GM19193 (cell line): ENCODE results near the gene LCLAT1.

Experiments used
- POLR2A ChIP-seq: IDR thresholded peaks from 4 replicates; pipeline ENCODE4 v1.6.1; 2011; ENCODE audit not compliant: insufficient read depth, insufficient read length; ENCODE audit errors: extremely low read depth

Gene LCLAT1

DNA sequence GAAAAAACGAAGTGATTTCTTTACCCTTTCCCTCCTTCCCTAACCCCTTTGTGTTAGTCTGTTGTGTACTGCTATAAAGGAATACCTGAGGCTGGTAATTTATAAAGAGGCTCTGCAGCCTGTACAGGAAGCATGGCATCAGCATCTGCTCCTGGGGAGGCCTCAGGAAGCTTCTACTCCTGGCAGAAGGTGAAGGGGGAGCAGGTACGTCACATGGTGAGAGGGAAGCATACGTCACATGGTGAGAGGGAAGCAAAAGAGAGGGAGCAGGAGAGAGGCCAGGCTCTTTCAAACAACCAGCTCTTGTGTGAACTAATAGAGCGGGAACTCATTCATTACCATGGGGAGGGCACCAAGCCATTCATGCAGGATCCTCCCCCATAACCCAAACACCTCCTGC lies 234.0 kb downstream of the LCLAT1 start:
- no peak for TF ChIP-seq POLR2A

DNA sequence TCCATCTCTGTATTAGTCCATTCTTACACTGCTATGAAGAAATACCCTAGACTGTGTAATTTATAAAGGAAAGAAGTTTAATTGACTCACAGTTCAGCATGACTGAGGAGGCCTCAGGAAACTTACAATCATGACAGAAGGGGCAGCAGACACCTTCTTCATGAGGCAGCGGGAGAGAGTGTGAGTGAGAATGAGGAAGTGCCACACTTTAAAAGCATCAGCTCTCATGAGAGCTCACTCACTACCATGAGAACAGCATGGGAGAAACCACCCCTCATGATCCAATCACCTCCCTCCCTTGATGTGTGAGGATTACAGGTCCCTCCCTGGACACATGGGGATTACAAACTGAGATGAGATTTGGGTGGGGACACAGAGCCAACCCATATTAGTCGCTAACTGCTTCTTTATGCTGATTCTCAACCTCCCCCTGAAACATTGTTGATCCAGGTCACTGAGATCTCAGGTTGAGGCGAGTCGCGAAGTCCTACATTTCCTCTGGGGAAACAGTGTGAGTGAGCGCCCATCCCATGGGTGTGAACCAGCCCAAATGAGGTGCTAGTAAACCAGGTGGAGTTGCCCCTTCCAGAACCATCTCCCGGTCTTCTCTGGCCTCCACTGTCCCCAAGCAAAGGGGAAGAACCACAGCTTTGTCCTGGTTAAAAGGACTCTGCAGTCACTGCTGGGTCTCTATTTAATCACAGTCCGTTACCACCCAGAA lies 236.3 kb downstream of the LCLAT1 start:
- no peak for TF ChIP-seq POLR2A

DNA sequence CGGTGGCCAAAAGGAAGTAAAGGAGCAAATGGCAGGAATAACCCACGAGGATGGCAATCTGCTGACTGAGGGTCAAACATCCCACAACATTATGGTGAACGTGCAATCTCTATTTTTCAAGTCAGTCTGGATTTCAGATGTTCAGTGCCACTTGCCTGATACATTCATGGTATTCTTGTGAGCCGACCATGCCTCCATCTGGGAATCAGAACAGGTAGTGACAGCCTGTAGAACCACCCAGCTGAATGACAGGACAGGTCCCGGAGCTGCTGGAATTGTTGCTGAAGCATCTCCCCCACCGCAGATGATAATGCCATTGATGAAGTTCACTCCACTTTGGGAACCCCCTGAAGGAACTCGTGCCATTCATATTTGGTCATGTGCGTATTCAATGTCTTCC lies 237.0 kb downstream of the LCLAT1 start:
- no peak for TF ChIP-seq POLR2A

DNA sequence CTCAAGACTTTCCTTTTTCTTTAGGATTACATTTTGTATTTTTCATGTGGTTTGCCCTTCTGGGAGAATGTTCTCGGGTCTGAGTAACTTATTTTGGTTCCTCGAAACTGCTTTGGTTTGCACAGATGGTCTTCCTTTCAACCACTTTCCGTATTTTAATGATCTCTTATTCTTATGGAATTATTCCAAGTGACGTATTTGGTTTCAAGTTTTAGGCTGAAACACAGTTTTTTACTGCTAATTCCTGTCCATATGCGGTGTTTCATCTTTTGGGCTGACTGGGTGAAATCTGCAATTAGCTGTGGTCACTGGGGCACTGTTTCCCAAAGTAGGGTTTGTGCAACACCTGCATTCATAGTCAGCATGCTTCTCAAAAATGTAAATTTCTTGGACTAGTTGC lies 237.5 kb downstream of the LCLAT1 start:
- TF ChIP-seq POLR2A = no peak

DNA sequence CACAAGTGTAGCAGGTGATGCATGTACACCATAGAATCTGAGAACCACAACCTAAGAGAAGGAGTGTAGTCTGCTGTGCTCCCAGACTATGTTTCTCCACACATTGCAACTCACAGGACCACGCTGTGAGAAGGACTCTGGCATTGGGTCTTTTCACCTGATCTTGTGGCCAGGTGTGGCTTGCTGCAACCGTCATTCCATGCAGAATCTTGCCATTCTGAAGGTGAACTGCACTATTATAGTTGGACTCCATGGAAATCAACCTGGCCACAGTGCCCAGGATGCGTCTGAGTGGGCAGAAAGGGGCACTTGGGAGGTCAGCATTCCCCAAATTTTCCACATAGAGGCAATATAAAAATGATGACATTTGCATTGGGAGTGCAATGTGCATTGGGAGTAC lies 237.9 kb downstream of the LCLAT1 start:
- TF ChIP-seq POLR2A = no peak

DNA sequence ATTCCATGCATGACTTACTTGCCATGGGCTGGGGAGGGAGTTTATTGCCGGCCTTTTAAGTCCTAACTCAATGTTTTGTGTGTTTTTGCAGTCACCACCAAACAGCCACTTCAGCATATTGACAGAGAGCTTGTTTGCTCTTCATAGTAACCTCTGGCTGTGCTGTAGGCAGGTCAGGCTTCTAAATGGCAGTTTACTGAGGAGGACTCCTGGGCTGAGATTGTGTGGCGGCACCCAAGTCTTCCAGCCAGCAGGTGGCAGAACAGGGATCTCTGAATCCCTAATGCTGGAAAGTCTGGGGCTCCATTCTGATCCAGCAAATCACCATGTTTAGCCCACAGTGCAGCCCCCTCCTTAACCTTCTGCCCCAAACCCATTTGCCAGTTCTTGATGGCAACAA lies 239.0 kb downstream of the LCLAT1 start:
- TF ChIP-seq POLR2A = no peak

DNA sequence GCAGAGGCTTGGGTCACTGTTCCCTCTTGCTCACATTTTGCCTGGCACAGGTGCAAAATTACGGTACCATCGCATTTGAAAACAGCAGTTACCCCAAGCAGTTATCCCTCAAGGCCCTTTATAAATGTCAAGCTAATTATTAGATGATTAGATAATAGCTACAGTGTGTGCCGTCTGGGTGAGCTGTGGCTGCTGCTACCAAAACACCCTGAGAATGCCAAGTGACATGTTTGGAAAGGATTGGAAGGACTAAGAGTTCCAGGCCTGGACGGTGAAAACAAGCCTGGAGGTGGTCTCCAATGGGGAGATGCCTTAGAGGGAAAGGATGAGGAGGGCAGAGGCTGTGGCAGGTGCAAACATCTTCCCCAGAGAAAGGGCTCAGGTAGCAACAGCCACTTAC lies 239.6 kb downstream of the LCLAT1 start:
- no peak for TF ChIP-seq POLR2A

DNA sequence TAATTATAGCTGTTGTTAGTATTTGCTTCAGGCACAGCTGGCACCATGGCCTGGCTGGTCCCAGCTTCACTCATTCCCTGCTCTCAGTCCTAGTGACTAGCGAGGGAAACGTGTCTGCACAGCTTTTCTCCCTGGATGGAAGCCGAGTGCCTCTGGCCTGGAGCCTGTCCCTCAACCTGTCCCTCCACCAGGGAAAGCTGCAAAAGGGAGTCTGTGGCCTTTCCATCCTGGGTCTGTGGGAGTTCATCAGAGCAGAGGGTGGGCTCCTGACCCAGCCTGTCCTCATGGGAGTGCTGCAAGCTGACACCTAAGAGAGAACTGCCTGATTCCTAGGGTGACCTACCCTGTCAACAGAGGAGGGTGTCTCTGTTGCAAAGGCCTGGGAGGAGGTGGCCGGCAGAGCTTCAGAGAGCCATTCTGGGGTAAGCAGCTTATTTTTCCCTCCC lies 241.9 kb downstream of the LCLAT1 start:
- TF ChIP-seq POLR2A = no peak

DNA sequence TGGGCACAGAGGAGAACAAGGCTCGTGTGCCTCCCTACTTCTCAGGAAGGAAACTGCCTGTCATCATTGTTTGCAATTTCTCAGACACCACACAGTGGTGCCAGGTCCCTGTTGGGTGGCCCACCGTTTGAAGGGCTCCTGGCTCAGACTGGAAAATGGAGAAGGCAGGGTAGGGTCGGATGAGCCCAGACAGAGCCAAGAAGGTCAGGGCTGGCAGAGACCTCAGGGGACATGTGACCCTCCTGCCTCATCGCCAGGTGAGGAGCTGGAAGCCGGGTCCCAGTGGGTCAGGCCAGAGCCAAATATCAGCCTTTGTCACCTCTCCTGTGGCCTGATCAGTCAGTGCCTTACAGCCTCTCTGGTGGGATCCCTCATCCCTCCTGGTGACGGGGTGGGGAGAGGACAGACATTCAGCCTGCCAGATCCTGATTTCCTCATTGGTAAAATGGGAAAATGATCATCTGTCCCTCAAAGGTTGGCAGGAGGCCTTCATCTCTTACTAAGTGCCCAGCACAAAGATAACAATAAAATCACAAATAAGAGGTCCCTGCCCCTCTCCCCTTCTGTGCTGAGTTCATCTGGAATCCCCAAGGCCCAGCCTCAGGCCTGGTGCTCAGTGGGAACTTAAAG lies 242.6 kb downstream of the LCLAT1 start:
- no peak for TF ChIP-seq POLR2A

DNA sequence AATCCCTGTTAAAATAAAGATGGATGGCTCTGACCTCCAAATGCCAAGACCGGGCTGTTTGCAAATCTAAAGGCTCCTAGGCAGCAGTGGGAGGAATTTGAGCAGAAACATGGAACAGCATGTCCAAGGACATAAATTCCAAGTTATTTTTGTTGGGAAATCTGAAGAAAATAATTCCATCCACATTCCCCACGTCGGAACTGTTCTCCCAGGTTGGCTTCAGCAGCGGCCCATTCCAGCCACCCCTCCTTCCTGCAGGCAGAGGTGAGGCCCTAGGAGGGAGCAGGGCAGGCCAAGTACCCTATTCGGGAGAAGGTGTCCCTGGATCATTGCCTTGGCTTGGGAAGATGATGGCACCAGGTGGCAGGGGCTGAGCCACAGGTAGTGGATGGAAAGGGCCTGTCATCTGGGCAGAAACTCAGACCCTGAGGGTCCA lies 243.1 kb downstream of the LCLAT1 start:
- no peak for TF ChIP-seq POLR2A

DNA sequence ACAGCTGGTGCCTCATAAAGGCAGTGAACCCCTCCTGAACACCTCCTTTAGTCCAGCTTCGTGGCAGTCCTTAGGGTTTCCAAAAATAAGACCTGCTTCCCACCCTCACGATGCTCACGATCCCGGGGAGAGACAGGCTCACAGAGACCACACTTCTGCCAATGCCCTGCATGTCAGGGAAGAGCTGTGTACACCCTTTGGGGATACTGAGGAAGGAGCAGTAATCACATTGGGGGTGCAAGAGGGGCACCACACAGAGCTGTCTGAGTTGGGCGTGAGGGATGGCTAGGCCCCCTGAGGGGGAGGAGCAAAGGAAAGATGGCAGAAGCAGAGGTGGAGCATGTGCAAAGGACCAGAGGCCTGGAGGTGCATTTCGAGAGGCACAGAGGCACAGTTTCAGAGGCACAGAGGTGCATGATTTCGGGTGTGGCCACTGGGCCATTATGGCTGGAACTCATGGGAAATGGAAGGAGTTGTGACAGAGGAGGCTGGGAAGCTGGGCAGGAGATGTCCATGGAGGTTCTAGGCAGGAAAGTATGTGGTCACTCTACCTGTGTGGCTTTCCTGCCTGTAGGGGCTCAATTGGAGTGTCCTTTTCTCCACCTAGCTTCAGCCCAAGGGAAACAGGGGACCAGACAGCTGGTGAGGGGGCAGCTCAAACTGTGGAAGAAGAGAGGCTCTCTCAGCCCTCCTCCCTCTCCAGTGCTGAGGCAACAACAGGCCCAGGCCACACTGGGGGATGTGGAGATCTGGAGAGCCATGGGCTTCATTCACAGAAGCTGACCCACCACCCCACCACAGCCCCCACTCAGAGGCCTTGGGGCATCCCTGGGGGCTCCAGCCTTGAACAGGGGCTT lies 244.3 kb downstream of the LCLAT1 start:
- TF ChIP-seq POLR2A = no peak

DNA sequence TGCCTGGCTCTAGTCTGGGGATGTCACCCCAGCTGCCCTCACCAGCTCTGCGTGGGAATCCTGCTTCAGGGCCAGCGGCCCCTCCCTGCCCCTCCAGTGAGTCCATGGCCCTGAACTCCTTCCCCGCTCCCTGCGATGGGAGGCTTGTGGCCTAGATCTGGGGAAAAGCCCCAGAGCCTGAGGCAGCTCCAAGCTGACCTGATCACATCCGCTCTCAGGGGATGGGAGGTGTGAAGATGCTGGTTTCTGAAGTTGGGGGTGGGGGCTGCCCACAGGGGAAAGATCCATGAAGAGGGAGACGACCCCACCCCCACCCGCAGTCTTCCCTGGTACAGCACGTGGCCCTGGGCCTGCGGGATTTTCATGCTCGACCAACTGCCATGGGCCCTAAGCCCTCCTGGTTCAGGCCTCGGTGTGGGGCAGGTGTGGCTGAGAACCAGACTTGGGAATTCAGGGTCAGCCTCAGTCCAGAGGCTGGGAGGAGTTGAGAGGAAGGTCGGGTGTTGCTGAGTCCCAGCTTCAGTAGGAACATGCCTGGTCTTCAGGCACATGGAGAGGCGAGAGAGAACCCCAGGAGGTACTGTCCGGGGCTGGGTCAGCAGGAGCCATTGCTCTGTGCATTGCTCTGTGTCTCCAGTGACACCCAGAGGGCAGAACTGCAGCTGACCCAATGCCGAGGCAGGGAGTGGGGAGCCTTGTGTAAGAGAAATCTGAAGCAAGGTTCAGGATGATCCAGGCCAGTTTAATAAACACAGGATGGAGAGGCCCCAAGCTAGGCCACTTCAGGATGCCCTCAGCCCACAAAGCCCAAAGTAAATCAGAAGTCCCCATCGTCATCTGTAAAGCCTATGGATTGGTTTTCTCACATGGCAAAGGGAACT lies 245.1 kb downstream of the LCLAT1 start:
- TF ChIP-seq POLR2A = no peak

DNA sequence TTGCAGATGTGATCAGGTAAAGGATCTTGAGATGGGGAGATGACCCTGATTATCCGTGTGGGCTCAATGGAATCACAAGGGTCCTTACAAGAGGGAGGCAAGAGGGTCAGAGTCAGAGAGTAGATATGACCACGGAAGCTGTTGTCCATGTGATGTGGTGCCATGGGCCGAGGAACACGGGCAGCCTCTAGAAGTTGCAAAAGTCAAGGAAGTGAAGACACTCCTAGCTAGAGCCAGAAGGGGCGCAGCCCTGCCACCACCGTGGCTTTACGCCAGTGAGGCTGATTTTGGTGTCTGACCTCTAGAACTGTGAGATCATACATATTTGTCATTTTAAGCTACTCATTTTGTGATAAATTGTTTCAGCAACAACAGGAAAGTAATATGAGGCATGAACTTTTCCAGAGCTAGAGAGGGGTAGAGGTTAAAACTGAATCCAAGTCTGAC lies 245.8 kb downstream of the LCLAT1 start:
- TF ChIP-seq POLR2A = no peak
